ENCODE data around the gene RCSD1.

Gene RCSD1

GRCh38 chr1:167693425-167694045, 63.5 kb downstream of the RCSD1 start:
- DNase-seq: no peak

DNA sequence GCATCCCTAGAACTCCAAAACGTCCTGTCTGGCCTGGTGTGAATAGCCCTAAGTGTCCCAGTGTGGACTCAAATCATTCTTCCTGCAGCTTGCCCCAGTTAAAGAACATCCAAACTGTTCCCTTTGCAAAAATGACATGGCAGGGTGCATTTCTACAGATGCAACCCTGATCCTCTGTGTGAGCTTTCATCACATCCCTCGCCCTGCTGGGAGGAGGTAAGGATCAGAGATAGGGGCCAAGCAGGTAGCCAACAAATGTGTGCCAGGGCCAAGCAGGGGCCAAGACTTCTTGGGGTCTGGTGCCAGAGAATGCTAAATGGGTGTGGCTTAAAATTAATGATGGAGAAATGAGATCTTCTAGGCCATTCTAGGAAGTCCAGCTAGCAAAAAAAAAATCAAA, 64.7 kb downstream of the RCSD1 start:
- no peak for DNase-seq

- no peak for DNase-seq
These were observed 65.1 kb downstream of the RCSD1 start for GRCh38 chr1:167695147-167695546.

- DNase-seq: no peak
These were observed 65.9 kb downstream of the RCSD1 start for GRCh38 chr1:167695756-167696561.

- no peak for DNase-seq
These were observed 67.7 kb downstream of the RCSD1 start for GRCh38 chr1:167697667-167698141.

DNA sequence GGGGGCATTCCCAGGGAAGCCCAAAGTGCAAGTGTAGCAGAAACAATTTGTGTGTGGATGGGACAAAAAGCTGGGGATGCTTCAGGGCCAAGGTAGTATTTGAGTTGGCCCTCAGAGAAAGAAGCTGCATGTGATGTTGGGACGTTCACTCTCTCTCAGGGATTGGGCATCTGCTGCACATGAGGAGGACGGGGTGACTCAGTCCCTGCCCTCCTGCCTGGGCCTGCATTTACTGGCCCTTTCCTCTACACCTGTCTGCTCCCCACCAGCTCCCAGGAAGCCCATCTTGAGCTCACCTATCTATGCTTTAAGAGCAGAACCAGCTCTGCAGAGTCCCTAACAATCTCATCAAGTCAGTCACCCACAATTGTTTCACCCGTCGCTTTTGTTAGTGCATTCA, 68.3 kb downstream of the RCSD1 start:
- DNase-seq: no peak

DNA sequence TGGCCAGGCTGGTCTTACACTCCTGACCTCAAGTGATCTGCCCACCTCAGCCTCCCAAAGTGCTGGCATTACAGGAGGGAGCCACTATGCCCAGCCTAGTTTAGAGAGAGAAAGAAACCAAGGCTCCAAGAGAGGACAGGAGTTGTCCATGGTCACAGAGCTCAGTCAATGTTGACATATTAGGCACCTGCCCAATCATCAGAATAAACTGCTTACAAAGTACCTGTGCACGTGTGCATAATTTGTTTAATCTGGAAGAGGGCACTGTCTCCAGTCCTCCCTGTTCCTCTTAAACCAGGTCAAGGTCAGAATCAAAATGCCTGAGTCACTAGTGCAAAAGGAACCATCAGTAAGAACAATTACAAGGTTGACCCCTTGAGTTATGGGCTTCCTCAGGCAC, 71.5 kb downstream of the RCSD1 start:
- DNase-seq: no peak

DNA sequence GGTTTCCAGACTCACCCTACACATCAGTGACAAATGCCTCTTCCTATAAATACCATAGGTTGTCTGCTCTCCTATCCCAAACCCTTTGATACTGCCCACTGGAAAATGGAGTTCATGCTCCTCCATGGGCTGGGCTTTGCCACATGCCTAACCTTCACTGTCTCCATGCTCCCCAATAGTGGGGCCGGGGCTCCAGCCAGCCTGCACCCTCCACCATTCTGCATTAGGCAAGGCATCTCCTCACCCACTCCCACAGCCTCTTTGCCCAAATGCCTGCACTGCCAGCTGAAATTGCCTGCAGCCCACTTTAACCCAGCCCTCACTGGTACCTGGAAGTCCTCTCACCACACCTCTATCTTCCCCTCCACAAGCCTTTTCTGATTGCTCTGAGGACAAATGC, 73.5 kb downstream of the RCSD1 start:
- DNase-seq: no peak

- DNase-seq: no peak
These were observed 74.7 kb downstream of the RCSD1 start for GRCh38 chr1:167704715-167705114.

GRCh38 chr1:167705250-167705649, 75.2 kb downstream of the RCSD1 start:
- DNase-seq: no peak

DNA sequence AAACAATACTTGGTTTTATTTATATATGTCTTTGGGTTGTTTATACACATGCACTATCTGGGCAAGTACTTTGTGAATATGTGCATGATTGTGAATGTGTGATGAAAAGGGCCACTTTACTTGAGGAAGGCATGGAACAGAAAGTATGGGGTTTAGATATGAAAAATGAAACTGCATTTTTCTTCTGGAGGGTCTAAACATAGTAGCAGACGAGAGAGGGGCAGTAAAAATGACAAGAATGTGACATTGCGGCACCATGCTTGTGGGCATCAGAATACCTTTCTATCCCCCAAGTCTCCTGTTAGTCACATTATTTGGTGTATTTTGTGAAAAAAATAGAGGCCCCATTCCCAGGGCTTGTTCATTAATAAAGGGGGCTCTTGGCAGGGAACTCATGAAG, 76.3 kb downstream of the RCSD1 start:
- DNase-seq: no peak

DNA sequence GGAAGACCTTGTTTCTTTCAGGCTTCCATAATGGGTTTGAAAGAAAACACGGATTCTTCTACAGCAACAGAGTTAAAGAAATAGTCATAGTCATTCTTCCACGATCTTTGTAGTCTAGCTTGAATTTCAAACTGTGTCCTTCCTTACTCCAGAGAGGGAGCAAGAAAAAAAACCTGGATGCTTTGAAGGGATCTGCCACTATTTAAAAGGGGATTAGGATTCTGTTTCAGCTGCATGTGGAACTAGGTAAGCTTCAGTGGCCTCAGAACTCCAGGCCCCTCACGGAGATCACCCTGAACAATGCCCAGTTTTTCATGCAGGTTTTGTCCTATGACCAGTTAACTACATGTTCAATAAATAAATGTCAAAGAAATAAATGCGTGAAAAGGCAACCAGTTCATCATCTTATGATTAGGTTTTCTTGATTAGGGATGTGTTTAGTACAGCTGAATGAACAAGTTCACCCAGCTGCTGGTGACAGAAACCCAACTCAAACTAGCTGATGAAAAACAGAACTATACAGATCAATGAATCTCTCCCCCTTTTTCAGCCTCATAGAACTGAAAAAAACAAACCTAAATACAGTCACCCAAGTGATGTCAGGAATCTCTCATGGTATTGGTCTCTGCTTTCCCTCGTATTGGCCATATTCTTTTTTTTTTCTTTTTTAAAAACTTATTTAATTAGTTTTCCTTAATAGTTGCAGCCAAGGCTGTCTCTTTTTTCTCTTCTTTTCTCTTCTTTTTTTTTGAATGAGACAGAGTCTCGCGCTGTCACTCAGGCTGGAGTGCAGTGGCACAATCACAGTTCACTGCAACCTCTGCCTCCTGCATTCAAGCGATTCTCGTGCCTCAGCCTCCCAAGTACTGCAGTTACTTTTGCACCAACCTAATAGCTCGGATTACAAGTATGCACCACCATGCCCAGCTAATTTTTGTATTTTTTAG, 77.2 kb downstream of the RCSD1 start:
- DNase-seq: no peak

DNA sequence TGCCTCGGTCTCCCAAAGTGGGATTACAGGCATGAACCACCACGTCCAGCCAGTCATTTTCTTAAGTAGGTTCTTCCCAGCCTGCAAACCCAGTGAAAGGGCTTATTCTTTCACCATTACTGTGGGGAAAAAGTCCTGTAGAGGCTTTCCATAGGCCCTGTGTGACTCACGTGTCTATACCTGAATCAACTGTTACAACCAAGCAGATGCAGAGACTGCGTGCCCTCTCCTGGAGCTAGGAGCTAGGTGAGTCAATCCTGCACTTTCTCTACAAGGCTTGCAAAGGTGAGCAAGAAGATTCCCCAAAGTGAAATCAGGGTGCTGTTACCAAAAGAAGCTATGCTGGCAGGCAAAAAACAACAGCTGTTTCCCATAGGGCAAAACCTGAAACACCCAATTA, 77.9 kb downstream of the RCSD1 start:
- no peak for DNase-seq

DNA sequence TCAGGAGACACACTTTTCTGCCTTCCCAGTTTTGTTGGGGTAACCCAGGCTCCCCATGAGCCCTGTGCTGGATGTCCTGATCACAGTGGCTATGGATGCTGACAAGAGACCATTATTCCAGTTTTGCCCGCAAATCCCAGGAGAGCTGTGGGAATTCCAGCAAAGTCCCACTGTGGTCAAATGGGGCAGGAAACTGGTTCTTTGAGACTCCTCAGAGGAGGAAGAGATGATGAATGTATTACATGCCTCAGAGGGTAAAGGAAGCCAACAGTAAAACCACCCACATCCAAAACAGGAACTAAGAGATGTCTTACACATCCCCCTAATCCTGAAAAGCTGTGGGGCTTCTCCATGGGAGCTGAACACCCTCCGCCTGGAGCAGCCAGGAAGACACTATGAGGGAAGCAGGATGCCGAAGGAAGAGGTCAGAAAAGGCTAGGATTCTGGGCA, 78.9 kb downstream of the RCSD1 start:
- DNase-seq: no peak

GRCh38 chr1:167710836-167711235, 80.8 kb downstream of the RCSD1 start:
- DNase-seq: no peak

DNA sequence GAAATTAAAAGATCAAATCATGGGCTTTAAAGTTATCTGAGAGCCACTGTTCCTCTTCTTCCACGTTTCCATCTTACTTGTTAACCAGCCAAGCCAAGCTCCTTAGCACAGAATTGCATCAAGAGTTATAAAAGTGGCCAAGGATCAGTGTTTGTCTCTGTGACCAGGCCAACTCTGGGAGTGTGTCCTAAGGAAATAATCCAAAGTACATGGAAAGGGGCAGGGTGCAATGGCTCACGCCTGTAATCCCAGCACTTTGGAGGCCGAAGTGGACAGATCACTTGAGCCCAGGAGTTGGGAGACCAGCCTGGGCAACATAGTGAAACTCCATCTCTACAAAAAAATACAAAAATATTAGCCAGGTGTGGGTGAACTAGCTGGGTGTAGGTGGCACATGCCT, 81.8 kb downstream of the RCSD1 start:
- no peak for DNase-seq

DNA sequence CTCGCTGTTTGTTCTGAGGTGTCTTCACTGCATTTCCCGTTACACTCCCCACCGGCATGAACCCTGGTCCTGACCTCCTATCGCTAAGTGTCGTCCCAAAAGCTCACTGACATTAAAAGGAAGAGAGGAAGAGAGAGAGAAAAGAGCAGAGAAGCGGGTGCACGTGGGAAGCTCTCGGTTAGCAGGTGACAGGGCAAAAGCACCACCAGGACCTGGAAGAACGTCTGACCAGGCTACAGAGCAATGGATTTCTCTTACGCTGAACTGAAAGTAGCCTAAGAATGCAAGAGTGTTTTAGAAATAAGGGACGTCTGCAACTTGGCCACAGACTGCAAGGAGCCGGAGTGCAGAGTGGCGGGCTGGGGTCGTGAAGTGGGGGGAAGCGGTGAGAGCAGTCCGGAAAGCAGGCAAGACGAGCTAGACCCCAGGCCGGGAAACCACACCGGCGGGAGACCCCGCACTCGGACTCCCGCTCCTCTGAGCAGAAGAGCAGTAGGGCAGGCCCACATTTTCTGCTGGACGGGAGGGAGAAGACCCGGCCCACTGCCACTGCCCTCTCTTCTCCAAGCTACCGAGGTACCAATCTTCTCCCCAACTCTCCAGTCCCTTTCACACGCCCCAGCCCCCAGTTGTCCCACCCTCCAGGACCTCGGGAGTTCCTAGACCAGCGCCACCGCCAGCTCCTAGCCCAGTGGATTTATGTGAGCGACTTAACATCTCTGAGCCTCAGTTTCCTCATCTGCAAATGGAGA, 83.5 kb downstream of the RCSD1 start:
- no peak for DNase-seq

DNA sequence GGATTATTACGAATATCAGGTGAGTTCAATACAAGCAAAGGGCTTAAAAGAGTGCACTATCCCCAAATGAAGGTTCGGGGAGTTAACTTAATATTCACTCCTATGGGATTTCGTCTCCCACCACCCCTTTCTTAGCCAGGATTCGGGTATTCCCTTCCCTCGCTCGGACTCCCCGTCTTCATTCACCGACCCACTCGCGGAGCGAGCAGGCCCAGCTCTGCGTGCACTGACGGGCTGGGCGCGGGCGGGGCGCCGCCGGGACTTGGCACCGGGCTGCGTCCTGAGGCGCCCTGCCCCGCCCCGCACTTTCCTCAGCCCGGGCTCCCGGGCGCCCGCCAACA, 84.0 kb downstream of the RCSD1 start:
- peak; percentile 75 for DNase-seq

DNA sequence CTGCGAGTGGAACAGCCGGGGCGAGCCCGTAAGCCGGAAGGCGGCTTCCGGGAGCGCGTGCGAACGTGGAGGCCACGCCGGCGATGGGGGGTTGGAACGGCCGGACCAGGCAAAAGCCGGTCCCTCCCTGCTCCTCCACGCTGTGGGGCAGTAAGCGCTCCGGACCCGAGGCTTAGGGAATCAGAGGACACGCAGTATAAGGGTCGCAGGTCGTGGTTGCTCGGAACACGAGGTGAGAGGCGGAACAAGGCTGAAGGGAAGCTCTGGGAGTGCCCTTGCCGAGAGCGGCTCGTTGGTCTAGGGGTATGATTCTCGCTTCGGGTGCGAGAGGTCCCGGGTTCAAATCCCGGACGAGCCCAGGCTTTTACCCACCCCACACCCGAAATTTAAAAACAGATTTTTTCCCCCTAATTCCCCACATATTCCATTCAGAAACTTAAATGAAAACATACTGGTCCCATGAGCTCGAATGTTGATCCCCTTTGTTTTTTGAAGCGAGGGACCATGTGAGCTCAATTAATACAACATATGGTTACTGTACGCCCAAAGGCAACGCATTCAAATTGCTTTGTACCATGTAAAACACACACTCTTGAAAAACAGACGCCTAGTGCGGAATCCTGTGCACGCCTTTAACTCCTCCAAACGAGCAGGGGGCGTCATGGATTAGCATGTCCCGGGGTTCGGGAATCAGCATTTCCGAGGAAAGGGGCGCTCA, 84.6 kb downstream of the RCSD1 start:
- peak; percentile 75 for DNase-seq

DNA sequence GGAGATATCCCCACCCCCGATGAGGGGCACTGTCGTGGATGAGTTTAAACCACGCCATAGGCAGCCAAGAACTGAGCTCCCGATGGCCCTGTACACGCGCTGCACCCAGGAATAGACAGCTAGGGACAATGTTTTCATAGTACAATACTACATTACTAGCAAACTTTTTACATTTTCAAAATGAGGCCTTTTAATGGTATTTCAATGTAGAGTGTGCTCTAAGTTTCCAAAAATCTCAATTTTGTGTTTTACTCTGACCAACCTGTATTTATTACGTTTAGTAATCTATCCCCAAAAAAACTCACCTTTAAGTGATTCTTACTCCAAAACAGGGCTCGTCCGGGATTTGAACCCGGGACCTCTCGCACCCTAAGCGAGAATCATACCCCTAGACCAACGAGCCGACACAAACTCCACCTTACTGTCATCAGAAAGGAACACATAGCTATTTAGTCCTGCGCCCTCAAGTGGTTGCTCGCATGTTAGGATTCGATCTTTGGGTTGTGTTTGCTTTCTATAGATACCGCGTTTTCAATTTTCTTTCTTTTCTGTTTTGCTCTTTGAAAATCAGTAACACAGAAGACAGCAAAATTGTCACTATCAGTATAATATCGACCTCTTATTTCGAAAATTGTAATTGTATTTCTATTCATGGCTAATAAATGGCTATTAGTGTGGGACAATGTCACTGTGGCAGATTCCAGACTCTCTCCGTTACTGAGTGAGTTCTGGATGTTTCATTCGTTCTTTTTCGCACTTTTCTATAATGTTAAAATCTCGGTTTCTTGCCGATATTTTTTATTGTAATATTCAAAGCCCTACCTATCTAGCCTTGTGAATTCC, 85.3 kb downstream of the RCSD1 start:
- peak; percentile 77 for DNase-seq

DNA sequence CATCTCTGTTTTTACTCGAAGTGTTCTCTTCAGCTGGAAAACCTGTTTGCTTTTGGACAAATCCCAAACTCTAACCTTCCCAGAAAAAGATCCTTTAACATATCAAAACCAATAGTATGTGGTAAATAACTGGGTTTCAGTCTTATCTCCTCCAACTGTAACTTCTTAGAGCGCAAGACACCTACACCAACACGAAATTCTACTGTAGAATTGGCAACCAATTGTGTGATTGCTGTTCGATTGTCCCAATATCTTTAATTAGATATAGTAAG, 85.9 kb downstream of the RCSD1 start:
- no peak for DNase-seq
